K562 (cell line): Measurements from ENCODE around the gene KCNE1. TPM values are rescaled to one million over a fixed set of nuclear protein-coding genes. Genes with fewer than 3 reads are reported as not detected.

Source experiments
- ATAC-seq: fragments of 200-7000 bp; cut with Tn5 transposase; 3 replicates; pipeline ENCODE4 v1.9.1; 2020; ENCODE audit warnings: moderate library complexity
- BruUV-seq: library from RNA; stranded (reverse); fragments of 400-500 nt; replicated peaks from 2 replicates; lab custom pipeline; 2021; lab: Mats Ljungman, UMichigan
- CTCF ChIA-PET: fragments of 300-600 bp; formaldehyde crosslinking; extraction: SDS; loops from one replicate; lab custom pipeline; 2021; ENCODE audit warnings: low intra/inter-chr PET ratio; lab: Yijun Ruan, JAX
- POLR2A ChIA-PET: fragments of 300-600, 350-650 bp; sonication (Branson Sonifier 250); formaldehyde crosslinking; extraction: SDS; loops from one replicate; lab custom pipeline; 2021; ENCODE audit warnings: antibody characterized with exemption, inconsistent platforms; lab: Yijun Ruan, JAX
- DNase-seq, 4 experiments: peaks; one replicate each; pipeline versions ENCODE4 v3.0.0 to v3.0.0-alpha.2; 2011 to 2018; ENCODE audit warnings: low spot score in 3 of 4, mixed read lengths in 3 of 4; ENCODE audit errors: extremely low read depth in 1 of 4
- FAIRE-seq: peaks from 2 replicates; lab custom pipeline; 2011; peaks lifted over from hg19 to GRCh38; lab: Jason Lieb, UNC
- H2AFZ ChIP-seq: 2 replicates; pipeline ENCODE4 v1.6.0; 2011; ENCODE audit warnings: low read depth, low read length, control low read depth, inconsistent platforms
- H3K27ac ChIP-seq: fragments of 200-600 bp; 3 replicates; pipeline ENCODE4 v1.8.0; 2011; ENCODE audit warnings: low read depth, mild to moderate bottlenecking, control low read depth, inconsistent platforms, low read length, moderate library complexity, mixed read lengths; ENCODE audit errors: extremely low read depth
- H3K27me3 ChIP-seq, 2 experiments: fragments of 300-600 bp in 1 of 2; 2 replicates in 1 of 2; 3 replicates in 1 of 2; pipeline versions ENCODE4 v1.6.0 to v1.8.0; 2011; ENCODE audit warnings: inconsistent platforms in 2 of 2, low read length in 2 of 2, mild to moderate bottlenecking in 1 of 2, mixed read lengths in 1 of 2, moderate library complexity in 1 of 2; ENCODE audit not compliant: control insufficient read depth in 2 of 2, insufficient read depth in 2 of 2
- H3K36me3 ChIP-seq: fragments of 300-600 bp; 3 replicates; pipeline ENCODE4 v1.8.0; 2011; ENCODE audit warnings: mild to moderate bottlenecking, low read length, inconsistent platforms; ENCODE audit not compliant: control insufficient read depth, insufficient read depth
- H3K4me1 ChIP-seq, 2 experiments: fragments of 200-600 bp in 1 of 2; replicated peaks in 1 of 2; 2 replicates in 1 of 2; 3 replicates in 1 of 2; pipeline versions ENCODE4 v1.5.1 to v1.8.0; 2011; ENCODE audit warnings: inconsistent platforms in 2 of 2, low read length in 2 of 2, mild to moderate bottlenecking in 1 of 2, mixed read lengths in 1 of 2, moderate library complexity in 1 of 2; ENCODE audit not compliant: control insufficient read depth in 2 of 2, insufficient read depth in 2 of 2
- H3K4me2 ChIP-seq: 2 replicates; pipeline ENCODE4 v1.6.1; 2011; ENCODE audit warnings: low read length, control low read depth, inconsistent platforms, mixed read lengths; ENCODE audit not compliant: insufficient read depth
- H3K4me3 ChIP-seq: fragments of 200-600 bp; sonication (generic), shearing (Covaris generic); 2 replicates; pipeline ENCODE4 v1.5.1; 2016; ENCODE audit warnings: control low read depth, inconsistent platforms
- H3K79me2 ChIP-seq: fragments of 200-600 bp; 3 replicates; pipeline ENCODE4 v1.8.0; 2011; ENCODE audit warnings: low read length, inconsistent platforms; ENCODE audit not compliant: control insufficient read depth, insufficient read depth
- H3K9ac ChIP-seq, 2 experiments: 2 replicates each; pipeline versions ENCODE4 v1.6.0 to v1.6.1; 2011; ENCODE audit warnings: low read depth in 2 of 2, low read length in 2 of 2, control low read depth in 1 of 2, inconsistent platforms in 1 of 2, mild to moderate bottlenecking in 1 of 2, mixed read lengths in 1 of 2; ENCODE audit not compliant: insufficient read depth in 1 of 2
- H3K9me1 ChIP-seq: one replicate; pipeline ENCODE4 v1.6.0; 2011; ENCODE audit warnings: inconsistent platforms, mild to moderate bottlenecking, low read length, moderate library complexity; ENCODE audit not compliant: control insufficient read depth, insufficient read depth
- H3K9me3 ChIP-seq: replicated peaks from 2 replicates; pipeline ENCODE4 v1.5.1; 2011; ENCODE audit warnings: low read depth, low read length, inconsistent platforms; ENCODE audit not compliant: control insufficient read depth, insufficient read depth
- H4K20me1 ChIP-seq: replicated peaks from 2 replicates; pipeline ENCODE4 v1.6.1; 2011; ENCODE audit warnings: low read length, inconsistent platforms, mixed read lengths; ENCODE audit not compliant: control insufficient read depth, insufficient read depth
- BACH1 ChIP-seq: fragments of 200-800 bp; sonication (Bioruptor generic); IDR thresholded peaks from 2 replicates; pipeline ENCODE4 v1.6.1; 2016; ENCODE audit warnings: missing genetic modification characterization, missing compliant biosample characterization
- BRF1 ChIP-seq: IDR thresholded peaks from 3 replicates; pipeline ENCODE4 v1.6.1; 2011; ENCODE audit warnings: borderline replicate concordance, mild to moderate bottlenecking; ENCODE audit not compliant: insufficient read length; ENCODE audit errors: extremely low read depth
- C11orf30 ChIP-seq: fragments of 450-650 bp; IDR thresholded peaks from 2 replicates; pipeline ENCODE4 v1.6.1; 2016; ENCODE audit warnings: low read depth, mild to moderate bottlenecking
- CEBPB ChIP-seq: fragments of 450-650 bp; IDR thresholded peaks from 2 replicates; pipeline ENCODE4 v1.6.1; 2016; ENCODE audit warnings: missing genetic modification characterization, missing compliant biosample characterization
- CREB1 ChIP-seq, 2 experiments: sonication (generic) in 1 of 2; formaldehyde crosslinking in 1 of 2; IDR thresholded peaks; 2 replicates each; pipeline versions ENCODE4 v1.6.1 to v1.8.0; 2012 to 2022; ENCODE audit warnings: inconsistent platforms in 1 of 2, mild to moderate bottlenecking in 1 of 2, missing genetic modification reagents in 1 of 2, moderate library complexity in 1 of 2
- E2F8 ChIP-seq: fragments of 450-650 bp; IDR thresholded peaks from 2 replicates; pipeline ENCODE4 v1.7.1; 2018; ENCODE audit warnings: mild to moderate bottlenecking, low read depth; ENCODE audit not compliant: partially characterized antibody
- EHMT2 ChIP-seq: fragments of 450-650 bp; IDR thresholded peaks from 2 replicates; pipeline ENCODE4 v1.6.1; 2018; ENCODE audit warnings: antibody characterized with exemption
- ELK3 ChIP-seq: fragments of 450-650 bp; formaldehyde crosslinking; IDR thresholded peaks from 2 replicates; pipeline ENCODE4 v1.4.0; 2020; ENCODE audit warnings: mild to moderate bottlenecking
- GATAD2A ChIP-seq: fragments of 450-650 bp; IDR thresholded peaks from 2 replicates; pipeline ENCODE4 v1.6.1; 2017
- GMEB1 ChIP-seq: fragments of 250-450 bp; sonication (Bioruptor Pico); IDR thresholded peaks from 2 replicates; pipeline ENCODE4 v1.4.0; 2020; ENCODE audit warnings: mild to moderate bottlenecking
- MAFG ChIP-seq: fragments of 450-650 bp; conservative IDR thresholded peaks from 2 replicates; pipeline ENCODE4 v1.6.1; 2016; ENCODE audit warnings: missing genetic modification characterization, missing compliant biosample characterization
- MCM7 ChIP-seq, 2 experiments: fragments of 450-650 bp; IDR thresholded peaks; 2 replicates each; pipeline ENCODE4 v1.6.1; 2016 to 2018
- PHF20 ChIP-seq: fragments of 450-650 bp; IDR thresholded peaks from 2 replicates; pipeline ENCODE4 v1.6.1; 2018; ENCODE audit not compliant: partially characterized antibody
- ZBTB2 ChIP-seq: fragments of 450-650 bp; IDR thresholded peaks from 2 replicates; pipeline ENCODE4 v1.6.1; 2016; ENCODE audit warnings: antibody characterized with exemption
- ZC3H8 ChIP-seq: fragments of 450-650 bp; IDR thresholded peaks from 2 replicates; pipeline ENCODE4 v1.6.1; 2017
- ZNF316 ChIP-seq: fragments of 450-650 bp; IDR thresholded peaks from 2 replicates; pipeline ENCODE4 v1.6.1; 2016
- ZNF41 ChIP-seq: fragments of 250-450 bp; sonication (Bioruptor Pico); conservative IDR thresholded peaks from 2 replicates; pipeline ENCODE4 v1.4.0; 2020; ENCODE audit warnings: mild to moderate bottlenecking
- ZNF589 ChIP-seq: fragments of 200-800 bp; sonication (Bioruptor generic); IDR thresholded peaks from 2 replicates; pipeline ENCODE4 v1.6.1; 2016; ENCODE audit warnings: low read depth, missing genetic modification characterization, missing compliant biosample characterization
- ZNF696 ChIP-seq: fragments of 250-450 bp; sonication (Bioruptor Pico); conservative IDR thresholded peaks from 2 replicates; pipeline ENCODE4 v1.4.0; 2020; ENCODE audit warnings: mild to moderate bottlenecking, moderate library complexity
- WGBS: fragments of 100-300 bp; shearing (Covaris generic); methylation state at CpG from one replicate; pipeline ENCODE4 v1.1.6; 2016; ENCODE audit warnings: low coverage, mixed read lengths; ENCODE audit not compliant: insufficient coverage; ENCODE audit errors: missing lambda C conversion rate; 5-methylcytosine and 5-hydroxymethylcytosine counted together
- in situ Hi-C: fragments of 300-500 bp; cut with MboI; formaldehyde crosslinking; loops from 4 replicates; pipeline ENCODE4 v1.15.0; 2018; ENCODE audit warnings: inconsistent platforms, mixed read lengths
- intact Hi-C: fragments of 100-400 bp; cut with micrococcal nuclease; formaldehyde crosslinking; loops from 2 replicates; pipeline ENCODE4 v1.14.2; 2022
- polyA plus RNA-seq, 8 experiments: library from polyadenylated mRNA; depleted of rRNA in 4 of 8; stranded (reverse) in 5 of 8; unstranded in 3 of 8; fragments of >200 nt; fragmentation: Nextera tagmentation in 2 of 8; fragmentation: Illumina TruSeq in 1 of 8; extraction: Ambion mirVana in 2 of 8; extraction: Trizol in 1 of 8; gene quantifications; 2 replicates each; pipeline versions ENCODE4 v1.2.1 to v1.2.3, GENCODE V29; 2011 to 2014; ENCODE audit warnings: inconsistent platforms in 1 of 8, missing spikeins in 1 of 8
- total RNA-seq, 7 experiments: library from RNA; depleted of rRNA in 6 of 7; stranded (reverse); fragments of >200 nt in 6 of 7; fragmentation: Illumina TruSeq in 2 of 7; extraction: Trizol in 2 of 7; gene quantifications; 2 replicates each; pipeline versions ENCODE4 v1.2.1 to v1.2.3, GENCODE V29; 2011 to 2021; ENCODE audit warnings: low replicate concordance in 1 of 7

The KCNE1 gene
- total and polyA plus RNA-seq, 9 of the 15 experiments (the other 6 are each of a cell fraction or from before 2014, with no cell fraction given), result 0.05 to 0.22 (median 0.11) TPM; not detected in 3

GRCh38 chr21:34546542-34546941 lies 34.5 kb upstream of the KCNE1 start:
- no peak for ATAC-seq
- no peak for DNase-seq
- Histone ChIP-seq H3K4me3 (no peak overlapping the region), H3K9me3 (no peaks in the 10 kb centered on the region; the same call in 1 of the 2 replicates), H4K20me1 (no peaks in the 10 kb centered on the region), H3K27me3 (no peaks in the 10 kb centered on the region; a peak in 1 of 5 replicates), H2AFZ (no peak overlapping the region), H3K9ac (no peak overlapping the region), H3K79me2 (no peaks in the 10 kb centered on the region), H3K4me2 (no peak overlapping the region), H3K36me3 (no peaks in the 10 kb centered on the region), H3K4me1 (peaks cover 0 to 14% of the 10 kb centered on the region in 2 experiments; a peak in 3 of 5 replicates), H3K9me1 (no peaks in the 10 kb centered on the region), H3K27ac (no peak overlapping the region)
- ChIA-PET CTCF (no interaction called here), POLR2A (interaction anchor here (0.7 kb wide), 1 partner anchor 22 kb away, joined by 4 read pairs; no protein-coding TSS in a partner anchor)
- intact Hi-C loops (no loop called here), in situ Hi-C loops (no loop called here)
- 75% methylated on average over 6 of the region's 6 CpGs for WGBS
- TF ChIP-seq C11orf30 (peak; percentile 21; the same call in 1 of the 2 replicates), ZBTB2 (no peak), EHMT2 (no peak), GMEB1 (CRISPR knock-in tag) (no peak), ZNF589 (CRISPR knock-in tag) (no peak), ELK3 (CRISPR knock-in tag) (no peak), GATAD2A (no peak), ZNF696 (CRISPR knock-in tag) (no peak), BRF1 (no peak), ZNF316 (peak; percentile 35; the same call in 1 of the 2 replicates), MCM7 (IDR thresholded peaks at IDR 0.05) (no peak), CEBPB (tag) (no peak), BACH1 (tag) (0 out of 2 replicates have a peak, but pooled peaks have one; percentile 4), CREB1 (IDR thresholded peaks at IDR 0.05) (no peak), CREB1 (CRISPR knock-in tag; IDR thresholded peaks at IDR 0.05) (no peak), PHF20 (no peak), MAFG (tag) (peak; percentile 48), E2F8 (no peak), ZNF41 (no peak), ZC3H8 (no peak)
- no peak for FAIRE-seq
- BruUV-seq, result no TSS peak
